Measurements from ENCODE around the gene ASGR2.

GRCh38 chr17:7084088-7084487 is 30.5 kb downstream of the ASGR2 start:
- no peak for TF ChIP-seq POLR2A (IDR thresholded peaks at IDR 0.05)
- no peak for TF ChIP-seq CTCF (IDR thresholded peaks at IDR 0.05)

All from testis (tissue), 2 donors.